K562 treated with DMSO at 1 percent for 24 hours (cell line): ENCODE data around the gene TUBGCP4. TPM values are rescaled to one million over a fixed set of nuclear protein-coding genes. Genes with fewer than 3 reads are reported as not detected.

Experiments
- total RNA-seq: library from RNA; unstranded; fragments of 300-600 nt; gene quantifications from 2 replicates; pipeline ENCODE4 v1.2.3, GENCODE V29; 2022; ENCODE audit warnings: low read depth; ENCODE audit not compliant: insufficient read depth

The TUBGCP4 gene, protein sequence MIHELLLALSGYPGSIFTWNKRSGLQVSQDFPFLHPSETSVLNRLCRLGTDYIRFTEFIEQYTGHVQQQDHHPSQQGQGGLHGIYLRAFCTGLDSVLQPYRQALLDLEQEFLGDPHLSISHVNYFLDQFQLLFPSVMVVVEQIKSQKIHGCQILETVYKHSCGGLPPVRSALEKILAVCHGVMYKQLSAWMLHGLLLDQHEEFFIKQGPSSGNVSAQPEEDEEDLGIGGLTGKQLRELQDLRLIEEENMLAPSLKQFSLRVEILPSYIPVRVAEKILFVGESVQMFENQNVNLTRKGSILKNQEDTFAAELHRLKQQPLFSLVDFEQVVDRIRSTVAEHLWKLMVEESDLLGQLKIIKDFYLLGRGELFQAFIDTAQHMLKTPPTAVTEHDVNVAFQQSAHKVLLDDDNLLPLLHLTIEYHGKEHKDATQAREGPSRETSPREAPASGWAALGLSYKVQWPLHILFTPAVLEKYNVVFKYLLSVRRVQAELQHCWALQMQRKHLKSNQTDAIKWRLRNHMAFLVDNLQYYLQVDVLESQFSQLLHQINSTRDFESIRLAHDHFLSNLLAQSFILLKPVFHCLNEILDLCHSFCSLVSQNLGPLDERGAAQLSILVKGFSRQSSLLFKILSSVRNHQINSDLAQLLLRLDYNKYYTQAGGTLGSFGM
- 24.6 and 27.8 TPM in 2 replicates for total RNA-seq

DNA sequence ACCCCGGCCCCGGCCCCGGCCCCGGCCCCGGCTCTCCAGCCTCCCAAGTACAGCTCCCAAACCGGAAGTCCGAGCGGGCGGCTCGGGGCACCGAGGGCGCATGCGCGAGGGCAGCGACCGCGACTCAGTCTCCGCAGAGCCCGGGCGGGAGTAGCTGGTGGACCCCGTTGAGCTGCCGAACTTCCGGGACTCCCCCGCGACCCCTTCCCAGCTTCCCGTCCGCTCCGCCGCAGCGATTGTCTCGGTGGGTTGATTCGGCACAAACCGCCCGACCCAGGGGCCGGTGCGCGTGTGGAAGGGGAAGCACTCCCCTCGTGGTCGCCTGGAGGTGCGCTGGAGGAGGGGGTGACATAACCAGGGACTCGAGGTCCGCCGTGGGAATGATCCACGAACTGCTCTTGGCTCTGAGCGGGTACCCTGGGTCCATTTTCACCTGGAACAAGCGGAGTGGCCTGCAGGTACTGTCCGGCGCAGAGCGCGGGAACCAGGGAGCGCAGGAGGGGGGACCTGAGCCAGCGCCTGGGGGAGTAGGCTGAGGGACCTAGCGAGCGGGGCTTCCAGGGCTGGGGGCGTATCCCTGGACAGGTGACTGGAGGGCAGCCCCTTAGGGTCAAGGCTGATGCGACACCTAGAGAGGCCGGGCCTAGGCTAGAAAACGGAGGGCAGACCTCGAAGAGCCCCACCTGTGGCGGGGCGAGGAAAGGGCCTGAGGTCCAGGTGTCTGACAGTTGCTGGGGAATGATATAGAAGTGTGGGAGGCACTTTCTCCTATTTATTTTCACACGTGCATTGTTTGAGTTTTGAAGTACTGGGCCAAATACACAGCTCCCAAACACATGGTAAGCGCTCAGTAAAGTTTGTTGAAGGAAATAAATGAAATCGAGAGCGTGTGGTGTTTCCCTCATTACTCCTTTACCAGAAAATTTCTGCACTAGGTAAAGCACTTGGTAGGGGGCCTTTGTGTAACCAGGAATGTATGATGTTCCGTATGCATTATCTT is at the start of gene TUBGCP4, which contains the start of gene ZSCAN29:
Gene TUBGCP4 (plus strand): TSS at position 127 of the 1,000 bp plus-strand sequence. CDS start 254 bp downstream, at position 381.
Gene ZSCAN29 (minus strand): TSS at position 69 of the 1,000 bp plus-strand sequence. CDS start 1,130 bp downstream, outside the sequence.

DNA sequence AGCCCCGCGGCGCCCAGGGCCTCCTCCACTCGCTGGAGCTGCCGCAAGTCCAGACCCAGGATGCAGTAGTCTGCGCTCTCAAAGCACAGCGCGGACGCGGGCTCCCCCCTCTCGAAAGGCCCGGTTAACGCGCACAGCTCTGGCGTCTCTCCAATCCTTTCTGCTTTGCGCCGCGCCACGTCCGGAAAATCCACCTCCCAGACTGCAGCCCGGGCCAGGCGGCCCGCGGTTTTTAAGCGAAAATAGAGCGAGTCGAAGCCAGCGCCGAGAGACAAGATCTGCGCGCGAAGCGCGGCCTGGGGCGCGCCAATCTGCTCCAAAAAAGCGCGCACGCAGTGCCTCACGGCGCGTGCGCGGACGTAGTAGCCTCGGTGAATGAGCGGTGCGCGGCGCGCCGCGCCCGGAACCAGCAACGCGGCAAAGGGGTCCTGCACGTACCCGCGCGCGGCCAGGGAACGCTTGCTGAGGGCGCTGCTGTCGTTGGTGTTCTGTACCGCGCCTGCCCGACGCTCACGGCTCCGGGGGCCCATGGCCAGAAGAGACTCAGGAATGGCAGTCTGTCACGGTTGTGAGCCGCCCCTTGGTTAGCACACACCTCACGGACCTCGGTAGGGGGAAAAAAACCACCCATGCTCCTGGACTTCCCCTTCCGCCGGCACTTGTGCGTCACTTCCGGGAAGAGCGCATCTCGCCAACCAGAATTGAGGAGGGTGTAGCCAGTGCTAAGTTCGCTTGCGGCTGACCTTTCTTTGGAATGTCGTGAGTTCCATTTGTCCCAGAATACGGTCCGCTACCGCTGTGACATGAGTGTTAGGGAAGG is 40.7 kb upstream of the TUBGCP4 start, which contains the start of gene LCMT2:
Gene LCMT2 (minus strand): TSS at position 614 of the 820 bp plus-strand sequence. CDS start 84 bp downstream, at position 530.

Other genes starting within 250 kb of the TUBGCP4 start
- gene TMEM62, start 237.5 kb upstream of the TUBGCP4 start, total RNA-seq = 11.0 and 11.9 TPM in 2 replicates
- gene CCNDBP1, start 185.7 kb upstream of the TUBGCP4 start, total RNA-seq = 95.5 and 98.6 TPM in 2 replicates
- gene EPB42, start 150.1 kb upstream of the TUBGCP4 start, total RNA-seq = 0.67 and 0.90 TPM in 2 replicates
- gene TGM5, start 104.2 kb upstream of the TUBGCP4 start, total RNA-seq = not detected in 2 replicates
- not detected in 2 replicates for gene TGM7, start 68.8 kb upstream of the TUBGCP4 start, total RNA-seq
- gene LCMT2, start 40.5 kb upstream of the TUBGCP4 start, total RNA-seq = 5.9 and 6.3 TPM in 2 replicates
- 16.4 and 19.4 TPM in 2 replicates for gene ZSCAN29, start 58 bp upstream of the TUBGCP4 start, total RNA-seq
- 25.1 and 27.4 TPM in 2 replicates for gene TP53BP1, start 122.1 kb downstream of the TUBGCP4 start, total RNA-seq
- gene MAP1A, start 146.5 kb downstream of the TUBGCP4 start, total RNA-seq = 24.5 and 26.4 TPM in 2 replicates
- gene PPIP5K1, start 219.1 kb downstream of the TUBGCP4 start, total RNA-seq = 28.3 and 35.7 TPM in 2 replicates
- 1.1 and 2.4 TPM in 2 replicates for gene CKMT1B, start 222.9 kb downstream of the TUBGCP4 start, total RNA-seq
- gene STRC, start 247.7 kb downstream of the TUBGCP4 start, total RNA-seq = 0.13 TPM in 1 of 2 replicates, not detected in the other